GM19193 (cell line): ENCODE measurements around the gene NUDT16.

Source experiments
- POLR2A ChIP-seq: IDR thresholded peaks from 4 replicates; pipeline ENCODE4 v1.6.1; 2011; ENCODE audit not compliant: insufficient read depth, insufficient read length; ENCODE audit errors: extremely low read depth

NUDT16 gene

GRCh38 chr3:131370935-131371687 is 10.5 kb upstream of the NUDT16 start:
- TF ChIP-seq POLR2A, result no peak

- TF ChIP-seq POLR2A, result no peak
Measured at GRCh38 chr3:131371688-131372066, 9.9 kb upstream of the NUDT16 start.

GRCh38 chr3:131374741-131375140 is 6.8 kb upstream of the NUDT16 start:
- TF ChIP-seq POLR2A, result no peak

- TF ChIP-seq POLR2A, result no peak
Measured at GRCh38 chr3:131386429-131387165, 5.0 kb downstream of the NUDT16 start.

GRCh38 chr3:131387796-131388489 is 6.4 kb downstream of the NUDT16 start:
- TF ChIP-seq POLR2A, result no peak

- no peak for TF ChIP-seq POLR2A
Measured at GRCh38 chr3:131388490-131388799, 6.9 kb downstream of the NUDT16 start.

GRCh38 chr3:131390331-131390730 is 8.8 kb downstream of the NUDT16 start:
- TF ChIP-seq POLR2A, result no peak

- no peak for TF ChIP-seq POLR2A
Measured at GRCh38 chr3:131393051-131393450, 11.5 kb downstream of the NUDT16 start.

- TF ChIP-seq POLR2A, result no peak
Measured at GRCh38 chr3:131393868-131394267, 12.3 kb downstream of the NUDT16 start.

- no peak for TF ChIP-seq POLR2A
Measured at GRCh38 chr3:131394400-131394799, 12.8 kb downstream of the NUDT16 start.

GRCh38 chr3:131396170-131396569 is 14.6 kb downstream of the NUDT16 start:
- TF ChIP-seq POLR2A, result no peak

- no peak for TF ChIP-seq POLR2A
Measured at GRCh38 chr3:131397889-131398288, 16.3 kb downstream of the NUDT16 start.

- TF ChIP-seq POLR2A, result no peak
Measured at GRCh38 chr3:131401978-131402377, 20.4 kb downstream of the NUDT16 start.

GRCh38 chr3:131402391-131403039 is 20.9 kb downstream of the NUDT16 start:
- no peak for TF ChIP-seq POLR2A

GRCh38 chr3:131403216-131403895 is 21.8 kb downstream of the NUDT16 start:
- TF ChIP-seq POLR2A, result no peak
